Fibroblast of lung (primary cell): ENCODE data around the gene MBTPS2. TPM values are rescaled to one million over a fixed set of nuclear protein-coding genes. Genes with fewer than 3 reads are reported as not detected.

ENCODE experiments used
- DNase-seq, 2 donors: peaks; one replicate each; pipeline versions ENCODE4 v3.0.0 to v3.0.0-alpha.2; 2010; ENCODE audit warnings: low read depth in 2 of 2
- H2AFZ ChIP-seq: 2 replicates; pipeline ENCODE4 v1.5.1; 2012; ENCODE audit warnings: low read length, control low read depth, inconsistent platforms
- H3K27ac ChIP-seq: 2 replicates; pipeline ENCODE4 v1.5.1; 2011; ENCODE audit warnings: low read length, control low read depth; ENCODE audit not compliant: insufficient read depth
- H3K27me3 ChIP-seq: 2 replicates; pipeline ENCODE4 v1.5.1; 2011; ENCODE audit warnings: mild to moderate bottlenecking, low read length; ENCODE audit not compliant: control insufficient read depth, insufficient read depth
- H3K36me3 ChIP-seq: 2 replicates; pipeline ENCODE4 v1.5.1; 2011; ENCODE audit warnings: low read length; ENCODE audit not compliant: control insufficient read depth, insufficient read depth
- H3K4me1 ChIP-seq: 2 replicates; pipeline ENCODE4 v1.5.1; 2011; ENCODE audit warnings: low read length; ENCODE audit not compliant: control insufficient read depth, insufficient read depth; ENCODE audit errors: extremely low read depth
- H3K4me2 ChIP-seq: 2 replicates; pipeline ENCODE4 v1.5.1; 2011; ENCODE audit warnings: low read length, control low read depth; ENCODE audit not compliant: insufficient read depth; ENCODE audit errors: extremely low read depth
- H3K4me3 ChIP-seq, 4 experiments: fragments of 200-600 bp in 1 of 4; sonication (generic) in 1 of 4; replicated peaks in 1 of 4; 2 replicates each; pipeline ENCODE4 v1.5.1; 2011 to 2016; ENCODE audit warnings: low read length in 4 of 4, low read depth in 3 of 4, mild to moderate bottlenecking in 3 of 4, control low read depth in 2 of 4, inconsistent platforms in 1 of 4, mixed read lengths in 1 of 4; ENCODE audit not compliant: insufficient read depth in 1 of 4; ENCODE audit errors: control extremely low read depth in 1 of 4
- H3K79me2 ChIP-seq: 2 replicates; pipeline ENCODE4 v1.5.1; 2012; ENCODE audit warnings: mild to moderate bottlenecking, low read length, inconsistent platforms; ENCODE audit not compliant: control insufficient read depth, insufficient read depth
- H3K9ac ChIP-seq: 2 replicates; pipeline ENCODE4 v1.5.1; 2011; ENCODE audit warnings: mild to moderate bottlenecking, low read length, control low read depth; ENCODE audit not compliant: insufficient read depth
- H3K9me3 ChIP-seq: 2 replicates; pipeline ENCODE4 v1.5.1; 2012; ENCODE audit warnings: low read depth, low read length; ENCODE audit not compliant: control insufficient read depth, insufficient read depth
- H4K20me1 ChIP-seq: 2 replicates; pipeline ENCODE4 v1.5.1; 2011; ENCODE audit warnings: low read length; ENCODE audit not compliant: control insufficient read depth, insufficient read depth; ENCODE audit errors: extremely low read depth
- EZH2 ChIP-seq: IDR thresholded peaks from 2 replicates; pipeline ENCODE4 v1.5.1; 2012; ENCODE audit warnings: low read length, control low read depth, mild to moderate bottlenecking; ENCODE audit errors: missing control alignments
- polyA plus RNA-seq, 2 donors: library from polyadenylated mRNA; depleted of rRNA in 1 of 2; stranded (reverse) in 1 of 2; unstranded in 1 of 2; fragments of >200 nt; gene quantifications; 2 replicates each; pipeline ENCODE4 v1.2.1, GENCODE V29; 2011 to 2012; ENCODE audit warnings: missing spikeins in 1 of 2
- total RNA-seq: library from RNA; depleted of rRNA; stranded (reverse); fragments of >200 nt; gene quantifications from 2 replicates; pipeline ENCODE4 v1.2.1, GENCODE V29; 2014
- TF ChIP-seq, protein P1 (sequence below), 2 donors: IDR thresholded peaks in 1 of 2; conservative IDR thresholded peaks in 1 of 2; 1 replicate in 1 of 2; 2 replicates in 1 of 2; pipeline ENCODE4 v1.5.1; 2011 to 2012; ENCODE audit warnings: low read length in 2 of 2, control low read depth in 1 of 2, inconsistent platforms in 1 of 2, low read depth in 1 of 2, mild to moderate bottlenecking in 1 of 2

The MBTPS2 gene
- total and polyA plus RNA-seq, 2 donors (not counting 1 experiment from before 2014, with no cell fraction given) = 13.0 to 31.9 TPM

DNA sequence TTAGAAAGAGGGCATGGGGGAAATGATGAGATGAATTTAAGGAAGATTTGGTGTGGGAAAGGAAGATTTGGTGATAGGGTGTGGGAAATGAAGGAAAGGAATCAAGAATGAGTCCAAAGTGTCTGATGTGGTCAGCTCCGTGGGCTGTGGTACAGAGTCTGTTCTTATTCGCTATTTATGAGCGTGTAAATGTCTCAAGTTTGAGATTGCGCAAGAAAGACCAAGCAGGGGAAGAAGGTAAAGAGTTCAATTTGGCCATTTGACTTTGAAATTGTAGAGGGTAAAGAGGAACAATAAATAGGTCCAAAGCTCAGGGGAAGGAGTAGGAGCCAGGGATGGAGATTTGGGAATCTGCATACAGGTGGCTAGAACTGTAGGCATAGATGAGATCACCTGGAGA is 89.8 kb downstream of the MBTPS2 start:
- Histone ChIP-seq H3K27me3 (no peaks in the 10 kb centered on the region), H3K36me3 (no peaks in the 10 kb centered on the region), H3K79me2 (no peaks in the 10 kb centered on the region), H3K9me3 (no peaks in the 10 kb centered on the region), H3K4me3 (no peak overlapping the region), H3K9ac (no peak overlapping the region), H3K27ac (no peak overlapping the region), H4K20me1 (no peaks in the 10 kb centered on the region), H3K4me2 (no peak overlapping the region), H3K4me1 (peaks cover 12% of the 10 kb centered on the region), H2AFZ (no peak overlapping the region)
- DNase-seq = no peak
- TF ChIP-seq, protein P1, sequence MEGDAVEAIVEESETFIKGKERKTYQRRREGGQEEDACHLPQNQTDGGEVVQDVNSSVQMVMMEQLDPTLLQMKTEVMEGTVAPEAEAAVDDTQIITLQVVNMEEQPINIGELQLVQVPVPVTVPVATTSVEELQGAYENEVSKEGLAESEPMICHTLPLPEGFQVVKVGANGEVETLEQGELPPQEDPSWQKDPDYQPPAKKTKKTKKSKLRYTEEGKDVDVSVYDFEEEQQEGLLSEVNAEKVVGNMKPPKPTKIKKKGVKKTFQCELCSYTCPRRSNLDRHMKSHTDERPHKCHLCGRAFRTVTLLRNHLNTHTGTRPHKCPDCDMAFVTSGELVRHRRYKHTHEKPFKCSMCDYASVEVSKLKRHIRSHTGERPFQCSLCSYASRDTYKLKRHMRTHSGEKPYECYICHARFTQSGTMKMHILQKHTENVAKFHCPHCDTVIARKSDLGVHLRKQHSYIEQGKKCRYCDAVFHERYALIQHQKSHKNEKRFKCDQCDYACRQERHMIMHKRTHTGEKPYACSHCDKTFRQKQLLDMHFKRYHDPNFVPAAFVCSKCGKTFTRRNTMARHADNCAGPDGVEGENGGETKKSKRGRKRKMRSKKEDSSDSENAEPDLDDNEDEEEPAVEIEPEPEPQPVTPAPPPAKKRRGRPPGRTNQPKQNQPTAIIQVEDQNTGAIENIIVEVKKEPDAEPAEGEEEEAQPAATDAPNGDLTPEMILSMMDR (conservative IDR thresholded peaks at IDR 0.05 in 1 of 2, IDR thresholded peaks at IDR 0.05 in 1 of 2; ENCODE audit: low read depth in 1 of 2, low read length in 2 of 2) = no peak
- no peak for TF ChIP-seq EZH2

DNA sequence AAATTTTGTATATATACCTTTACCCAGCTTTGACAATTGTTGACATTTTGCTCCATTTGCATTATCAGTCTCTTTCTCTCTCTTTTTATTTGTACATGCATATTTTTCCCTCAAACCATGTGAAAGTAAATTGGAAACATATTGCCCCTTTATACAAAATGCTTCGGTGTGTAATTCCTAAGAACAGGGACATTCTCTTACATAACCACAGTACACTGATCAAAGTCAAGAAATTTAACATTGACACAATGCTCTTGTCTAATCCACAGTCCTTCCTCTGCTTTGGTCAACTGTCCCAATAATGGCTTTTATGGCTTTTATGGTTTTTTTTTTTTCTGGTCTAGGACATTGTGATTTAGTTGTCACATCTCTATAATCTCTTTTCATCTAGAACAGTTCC is 91.6 kb downstream of the MBTPS2 start:
- no peak overlapping the region for H3K4me3 ChIP-seq
- H3K4me1 ChIP-seq = peaks cover 12% of the 10 kb centered on the region
- no peak for DNase-seq
- no peaks in the 10 kb centered on the region for H4K20me1 ChIP-seq
- no peak overlapping the region for H3K4me2 ChIP-seq
- H3K79me2 ChIP-seq = no peaks in the 10 kb centered on the region
- no peaks in the 10 kb centered on the region for H3K27me3 ChIP-seq
- H3K27ac ChIP-seq = no peak overlapping the region
- H3K9me3 ChIP-seq = no peaks in the 10 kb centered on the region
- H3K9ac ChIP-seq = no peak overlapping the region
- no peak overlapping the region for H2AFZ ChIP-seq
- TF ChIP-seq, protein P1 (conservative IDR thresholded peaks at IDR 0.05 in 1 of 2, IDR thresholded peaks at IDR 0.05 in 1 of 2; ENCODE audit: low read depth in 1 of 2, low read length in 2 of 2) = no peak
- TF ChIP-seq EZH2 = no peak
- H3K36me3 ChIP-seq = no peaks in the 10 kb centered on the region

DNA sequence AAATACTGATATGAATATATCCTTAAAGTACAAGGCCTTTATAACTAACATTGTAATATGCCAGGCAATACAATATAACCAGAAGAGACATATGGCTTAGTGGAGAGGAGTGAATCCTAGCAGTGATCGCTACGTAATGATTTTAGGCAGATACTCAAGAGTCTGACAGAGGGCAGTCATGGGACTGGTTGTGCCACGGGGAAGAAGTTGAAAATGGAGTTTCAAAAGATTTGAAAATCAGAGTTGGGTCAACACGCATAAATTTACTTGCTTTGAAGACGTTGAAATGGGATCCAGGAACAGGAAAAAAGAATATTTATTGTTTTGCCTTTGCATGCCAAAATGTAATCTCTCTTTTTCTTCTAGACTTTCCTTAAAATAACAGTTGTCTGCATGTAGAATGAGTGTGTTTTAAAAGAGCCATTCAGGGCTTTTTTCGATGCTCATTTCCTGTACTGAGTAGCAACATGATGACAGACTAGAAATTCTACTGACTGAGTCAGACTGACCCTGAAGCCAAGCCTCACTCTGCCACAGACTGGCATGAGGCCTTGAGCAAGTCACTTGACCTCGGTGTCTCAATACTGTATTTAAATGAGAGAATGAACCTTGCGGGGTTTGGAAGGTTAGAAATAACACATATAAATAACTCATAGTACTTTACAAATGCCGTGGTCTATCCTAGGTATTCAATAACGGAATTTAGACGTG is 93.0 kb downstream of the MBTPS2 start:
- Histone ChIP-seq H3K9me3 (no peaks in the 10 kb centered on the region), H3K27me3 (no peaks in the 10 kb centered on the region), H3K4me3 (no peak overlapping the region), H3K27ac (peak overlapping the region; percentile 83), H3K9ac (no peak overlapping the region), H2AFZ (no peak overlapping the region), H3K79me2 (no peaks in the 10 kb centered on the region), H3K36me3 (no peaks in the 10 kb centered on the region), H4K20me1 (no peaks in the 10 kb centered on the region), H3K4me1 (peaks cover 12% of the 10 kb centered on the region), H3K4me2 (no peak overlapping the region)
- DNase-seq = peak; percentile 94
- no peak for TF ChIP-seq EZH2
- TF ChIP-seq, protein P1 (conservative IDR thresholded peaks at IDR 0.05 in 1 of 2, IDR thresholded peaks at IDR 0.05 in 1 of 2; ENCODE audit: low read depth in 1 of 2, low read length in 2 of 2) = peak in 1 of 2 donors; percentile 5
